ENCODE results near the gene CDK17. TPM values are rescaled to one million over a fixed set of nuclear protein-coding genes. Genes with fewer than 3 reads are reported as not detected.

CDK17 gene
- total and polyA plus RNA-seq, 2 of the 8 experiments (the other 6 are each of a cell fraction or from before 2014, with no cell fraction given): 5.8 to 20.0 TPM

- TF ChIP-seq SIN3A (conservative IDR thresholded peaks at IDR 0.05 in 1 of 2, IDR thresholded peaks at IDR 0.05 in 1 of 2; ENCODE audit: low read depth in 1 of 2, low read length in 2 of 2) (no peak), NRF1 (IDR thresholded peaks at IDR 0.05; ENCODE audit: low read depth, low read length) (no peak)
Observed at GRCh38 chr12:96303653-96304052, 96.6 kb downstream of the CDK17 start (continued).
